IMR-90 (cell line): ENCODE results near the gene MTMR11. TPM values are rescaled to one million over a fixed set of nuclear protein-coding genes. Genes with fewer than 3 reads are reported as not detected.
"Not testable (repeated sequence)": the region's sequence is repeated elsewhere in the genome, so short reads cannot be mapped to it uniquely, and the experiment has no call there.

ENCODE experiments used
- ATAC-seq: fragments of 200-7000 bp; cut with Tn5 transposase; 2 replicates; pipeline ENCODE4 v1.9.1; 2020; ENCODE audit warnings: low read depth, mild to moderate bottlenecking, moderate library complexity
- BruUV-seq: library from RNA; stranded (reverse); fragments of 400-500 nt; replicated peaks from 2 replicates; lab custom pipeline; 2021; lab: Mats Ljungman, UMichigan
- CTCF ChIA-PET: fragments of 300-600 bp; formaldehyde crosslinking; extraction: SDS; loops from one replicate; lab custom pipeline; 2021; ENCODE audit warnings: antibody characterized with exemption; lab: Yijun Ruan, JAX
- POLR2A ChIA-PET: fragments of 300-600 bp; sonication (Branson Sonifier 250); formaldehyde crosslinking; loops from one replicate; lab custom pipeline; 2022; ENCODE audit warnings: antibody characterized with exemption; ENCODE audit not compliant: unreplicated experiment; lab: Charles Lee
- DNase-seq: peaks from one replicate; pipeline ENCODE4 v3.0.0; 2013
- H2AFZ ChIP-seq: replicated peaks from 2 replicates; pipeline ENCODE3; 2013; ENCODE audit warnings: low read length, mild to moderate bottlenecking; ENCODE audit not compliant: poor library complexity
- H2AK5ac ChIP-seq: 2 replicates; pipeline ENCODE4 v1.6.1; 2013; ENCODE audit warnings: low read depth, low read length, inconsistent platforms
- H2AK9ac ChIP-seq: replicated peaks from 2 replicates; pipeline ENCODE3; 2013; ENCODE audit warnings: mild to moderate bottlenecking, low read depth, low read length, moderate library complexity; ENCODE audit not compliant: poor library complexity
- H2BK120ac ChIP-seq: 2 replicates; pipeline ENCODE4 v1.6.1; 2013; ENCODE audit warnings: low read depth, low read length, inconsistent platforms
- H2BK15ac ChIP-seq: 3 replicates; pipeline ENCODE4 v1.6.1; 2013; ENCODE audit warnings: low read depth, low read length, inconsistent platforms
- H2BK20ac ChIP-seq: 2 replicates; pipeline ENCODE4 v1.6.1; 2013; ENCODE audit warnings: low read depth, mild to moderate bottlenecking, inconsistent platforms, low read length, moderate library complexity
- H2BK5ac ChIP-seq: 2 replicates; pipeline ENCODE4 v1.6.1; 2013; ENCODE audit warnings: mild to moderate bottlenecking, low read depth, low read length, inconsistent platforms; ENCODE audit not compliant: poor library complexity, severe bottlenecking
- H3K14ac ChIP-seq: replicated peaks from 2 replicates; pipeline ENCODE4 v1.6.1; 2013; ENCODE audit warnings: low read depth, low read length, inconsistent platforms
- H3K18ac ChIP-seq: 2 replicates; pipeline ENCODE4 v1.6.1; 2013; ENCODE audit warnings: low read depth, low read length, control low read depth
- H3K23ac ChIP-seq: 2 replicates; pipeline ENCODE4 v1.6.1; 2013; ENCODE audit warnings: low read depth, low read length, inconsistent platforms
- H3K27ac ChIP-seq: 2 replicates; pipeline ENCODE4 v1.5.1; 2013; ENCODE audit warnings: mild to moderate bottlenecking, control low read depth, low read length; ENCODE audit not compliant: insufficient read depth
- H3K27me3 ChIP-seq: 2 replicates; pipeline ENCODE4 v1.6.1; 2013; ENCODE audit warnings: low read length; ENCODE audit not compliant: control insufficient read depth, insufficient read depth
- H3K36me3 ChIP-seq: 2 replicates; pipeline ENCODE4 v1.6.1; 2013; ENCODE audit warnings: low read length, mixed read lengths; ENCODE audit not compliant: control insufficient read depth, insufficient read depth
- H3K4ac ChIP-seq: 2 replicates; pipeline ENCODE4 v1.6.1; 2013; ENCODE audit warnings: low read depth, low read length, inconsistent platforms
- H3K4me1 ChIP-seq: 2 replicates; pipeline ENCODE4 v1.6.1; 2013; ENCODE audit warnings: low read length, mixed read lengths; ENCODE audit not compliant: control insufficient read depth, insufficient read depth
- H3K4me2 ChIP-seq: 2 replicates; pipeline ENCODE4 v1.6.1; 2013; ENCODE audit warnings: low read depth, mild to moderate bottlenecking, control low read depth, low read length, moderate library complexity
- H3K4me3 ChIP-seq: 2 replicates; pipeline ENCODE4 v1.5.1; 2013; ENCODE audit warnings: low read depth, mild to moderate bottlenecking, control low read depth, low read length, moderate library complexity; ENCODE audit not compliant: insufficient read depth
- H3K56ac ChIP-seq: 2 replicates; pipeline ENCODE4 v1.6.1; 2013; ENCODE audit warnings: low read length, inconsistent platforms; ENCODE audit not compliant: insufficient read depth; ENCODE audit errors: extremely low read depth
- H3K79me1 ChIP-seq, 2 experiments: 2 replicates each; pipeline ENCODE4 v1.6.1; 2013; ENCODE audit warnings: low read length in 2 of 2, inconsistent platforms in 1 of 2, low read depth in 1 of 2
- H3K9ac ChIP-seq: 2 replicates; pipeline ENCODE4 v1.6.1; 2013; ENCODE audit warnings: low read depth, low read length, control low read depth
- H3K9me1 ChIP-seq: 2 replicates; pipeline ENCODE4 v1.6.1; 2013; ENCODE audit warnings: low read length, inconsistent platforms; ENCODE audit not compliant: insufficient read depth
- H3K9me3 ChIP-seq: 2 replicates; pipeline ENCODE4 v1.6.1; 2013; ENCODE audit warnings: low read length; ENCODE audit not compliant: control insufficient read depth, insufficient read depth
- H4K20me1 ChIP-seq: 2 replicates; pipeline ENCODE4 v1.6.1; 2013; ENCODE audit warnings: low read length, inconsistent platforms; ENCODE audit not compliant: insufficient read depth
- H4K5ac ChIP-seq: 2 replicates; pipeline ENCODE4 v1.6.1; 2013; ENCODE audit warnings: mild to moderate bottlenecking, low read depth, low read length, control low read depth
- H4K8ac ChIP-seq, 2 experiments: 2 replicates each; pipeline ENCODE4 v1.6.1; 2013; ENCODE audit warnings: low read depth in 2 of 2, low read length in 2 of 2, control low read depth in 1 of 2, inconsistent platforms in 1 of 2
- H4K91ac ChIP-seq: 2 replicates; pipeline ENCODE4 v1.6.1; 2013; ENCODE audit warnings: low read depth, low read length, inconsistent platforms; ENCODE audit not compliant: insufficient read depth
- RAD21 ChIP-seq: IDR thresholded peaks from 2 replicates; pipeline ENCODE4 v1.6.1; 2012; ENCODE audit warnings: low read length, improper control_type of control experiment
- WGBS, 2 experiments: methylation state at CpG; one replicate each; pipeline versions ENCODE4 v1.1.5 to v1.1.7; 2013; ENCODE audit warnings: missing lambda C conversion rate in 2 of 2; ENCODE audit not compliant: insufficient read length in 1 of 2; ENCODE audit errors: extremely low coverage in 2 of 2; 5-methylcytosine and 5-hydroxymethylcytosine counted together
- dilution Hi-C: fragments of 300-500 bp; cut with HindIII; formaldehyde crosslinking; loops from one replicate; pipeline ENCODE4 v1.14.3; 2018; ENCODE audit warnings: low sequenced_read_pairs; ENCODE audit not compliant: unreplicated experiment
- in situ Hi-C: fragments of 300-500 bp; cut with MboI; formaldehyde crosslinking; loops from 3 replicates; pipeline ENCODE4 v1.14.3; 2019; ENCODE audit warnings: low sequenced_read_pairs, inconsistent platforms, mixed read lengths
- intact Hi-C: fragments of 100-400 bp; cut with micrococcal nuclease; formaldehyde crosslinking; loops from 2 replicates; pipeline ENCODE4 v1.10.0; 2022
- polyA plus RNA-seq, 3 experiments: library from polyadenylated mRNA; depleted of rRNA; stranded (reverse); fragments of >200 nt; gene quantifications; 2 replicates each; pipeline ENCODE4 v1.2.3, GENCODE V29; 2012; ENCODE audit warnings: low replicate concordance in 1 of 3
- total RNA-seq: library from RNA; depleted of rRNA; stranded (reverse); fragments of >200 nt; gene quantifications from 2 replicates; pipeline ENCODE4 v1.2.3, GENCODE V29; 2012

MTMR11 gene
- total and polyA plus RNA-seq, 2 of the 4 experiments (the other 2 are of a cell fraction), result 2.0 to 14.6 TPM

- peak; percentile 90 for TF ChIP-seq RAD21
These were observed 25.5 kb upstream of the MTMR11 start (continued) for GRCh38 chr1:149962039-149962647.

- H3K9me1 ChIP-seq, ATAC-seq, in situ Hi-C loops, H2BK120ac ChIP-seq, H2BK5ac ChIP-seq, H2AK5ac ChIP-seq, H4K91ac ChIP-seq, intact Hi-C loops, H2BK20ac ChIP-seq, H4K20me1 ChIP-seq, H3K27me3 ChIP-seq, BruUV-seq, H2AFZ ChIP-seq, H3K23ac ChIP-seq, H3K9ac ChIP-seq, CTCF ChIA-PET, H3K4me1 ChIP-seq, H3K14ac ChIP-seq, H4K8ac ChIP-seq, H2AK9ac ChIP-seq, H4K5ac ChIP-seq, dilution Hi-C loops, H2BK15ac ChIP-seq, DNase-seq, H3K4ac ChIP-seq, H3K18ac ChIP-seq, H3K4me2 ChIP-seq, H3K27ac ChIP-seq, H3K56ac ChIP-seq, POLR2A ChIA-PET, H3K9me3 ChIP-seq, H3K4me3 ChIP-seq: not testable (repeated sequence)
- Histone ChIP-seq H3K79me1 (peaks cover 10 to 12% of the 10 kb centered on the region in 2 experiments), H3K36me3 (peaks cover 20% of the 10 kb centered on the region)
- 100% methylated on average over 2 of the region's 14 CpGs; no CpG with 5 or more reads in 1 of the 2 experiments for WGBS, 2 experiments
These were observed 20.9 kb upstream of the MTMR11 start for GRCh38 chr1:149957548-149957947.
